GM18502 (cell line): ENCODE data around the gene GPR4.
A peak's percentile ranks its signal among the peaks of the same experiment; 100 is the strongest.

Experiments
- ATAC-seq: cut with Tn5 transposase; IDR thresholded peaks from one replicate; pipeline ENCODE4 v1.9.1; 2021; ENCODE audit warnings: mild to moderate bottlenecking; ENCODE audit not compliant: unreplicated experiment, poor library complexity

GPR4 gene

DNA sequence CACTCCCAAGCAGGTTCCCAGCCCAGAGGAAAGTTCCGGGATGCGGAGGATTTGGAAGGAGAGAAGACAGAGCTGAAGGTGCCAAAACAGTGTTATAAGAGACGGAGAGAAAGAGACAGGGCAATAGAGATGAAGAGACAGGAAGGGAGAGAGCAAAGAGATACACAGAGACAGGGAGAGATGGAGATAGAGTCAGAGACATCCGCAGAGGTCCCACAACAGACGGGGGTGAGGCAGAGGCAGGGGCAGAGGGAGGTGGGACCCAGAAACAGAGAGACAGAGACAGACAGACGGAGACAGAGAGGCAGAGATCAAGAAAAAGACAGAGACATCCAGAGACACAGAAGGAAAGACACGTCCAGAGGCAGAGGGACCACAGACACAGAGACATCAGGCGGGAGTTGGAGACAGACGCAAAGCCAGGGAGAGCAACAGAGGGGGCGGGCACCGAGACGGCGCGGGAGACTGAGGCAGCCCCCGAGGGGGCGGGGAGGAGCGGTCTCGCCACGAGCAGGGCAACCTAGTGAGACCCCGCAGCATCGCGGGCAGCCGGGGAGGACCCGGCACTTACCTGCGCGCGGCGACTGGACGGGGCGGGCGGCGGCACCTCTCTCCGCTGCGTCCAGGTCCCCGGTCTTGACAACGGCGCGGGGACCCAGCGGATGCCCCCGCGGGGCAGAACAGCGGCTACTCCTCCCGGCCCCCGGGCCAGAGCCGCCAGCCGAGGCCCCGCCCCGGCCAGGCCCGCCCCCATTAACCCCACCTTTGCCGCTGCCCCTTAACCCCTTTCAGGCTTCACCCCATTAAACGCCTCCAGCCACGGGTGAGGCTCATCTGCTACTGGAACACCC, at the start of gene GPR4:
TSS of gene GPR4 (minus strand) at position 689 of the 851 bp plus-strand sequence. CDS start 10,346 bp downstream, outside the sequence.
- ATAC-seq, result no peak

DNA sequence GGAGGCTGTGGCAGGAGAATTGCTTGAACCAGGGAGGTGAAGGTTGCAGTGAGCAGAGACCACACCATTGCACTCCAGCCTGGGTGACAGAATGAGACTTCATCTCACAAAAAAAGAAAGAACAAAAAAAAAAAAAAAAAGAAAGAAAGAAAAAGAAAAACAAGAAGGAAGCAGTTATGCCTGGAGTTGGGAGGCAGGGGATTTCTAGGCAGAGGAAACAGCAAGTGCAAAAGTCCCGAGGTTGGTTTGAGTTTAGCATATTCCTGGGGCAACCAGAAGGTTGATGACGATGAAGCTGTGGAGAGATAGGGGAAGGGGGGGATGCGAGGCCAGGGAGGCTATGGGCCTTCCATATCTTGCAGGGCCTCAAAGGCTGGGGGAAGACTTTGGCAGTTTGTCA, 48.7 kb upstream of the GPR4 start:
- ATAC-seq, result no peak

DNA sequence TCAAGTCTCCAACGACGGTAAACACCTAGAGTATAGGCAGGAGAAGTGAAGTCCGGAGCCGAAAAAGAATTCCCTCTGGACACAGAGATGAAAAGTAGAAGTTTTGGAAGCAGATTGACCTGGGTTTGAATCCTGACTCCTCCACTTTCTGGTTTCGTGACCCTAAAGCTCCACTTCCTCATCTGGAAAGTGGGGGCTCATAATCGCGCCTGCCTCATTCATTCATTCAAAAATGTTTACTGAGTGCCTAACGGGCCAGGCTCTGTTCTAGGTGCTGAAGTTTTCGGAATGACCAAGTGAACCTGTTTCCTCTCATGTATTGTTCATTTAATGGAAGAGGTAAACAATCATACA, 44.3 kb upstream of the GPR4 start:
- no peak for ATAC-seq

DNA sequence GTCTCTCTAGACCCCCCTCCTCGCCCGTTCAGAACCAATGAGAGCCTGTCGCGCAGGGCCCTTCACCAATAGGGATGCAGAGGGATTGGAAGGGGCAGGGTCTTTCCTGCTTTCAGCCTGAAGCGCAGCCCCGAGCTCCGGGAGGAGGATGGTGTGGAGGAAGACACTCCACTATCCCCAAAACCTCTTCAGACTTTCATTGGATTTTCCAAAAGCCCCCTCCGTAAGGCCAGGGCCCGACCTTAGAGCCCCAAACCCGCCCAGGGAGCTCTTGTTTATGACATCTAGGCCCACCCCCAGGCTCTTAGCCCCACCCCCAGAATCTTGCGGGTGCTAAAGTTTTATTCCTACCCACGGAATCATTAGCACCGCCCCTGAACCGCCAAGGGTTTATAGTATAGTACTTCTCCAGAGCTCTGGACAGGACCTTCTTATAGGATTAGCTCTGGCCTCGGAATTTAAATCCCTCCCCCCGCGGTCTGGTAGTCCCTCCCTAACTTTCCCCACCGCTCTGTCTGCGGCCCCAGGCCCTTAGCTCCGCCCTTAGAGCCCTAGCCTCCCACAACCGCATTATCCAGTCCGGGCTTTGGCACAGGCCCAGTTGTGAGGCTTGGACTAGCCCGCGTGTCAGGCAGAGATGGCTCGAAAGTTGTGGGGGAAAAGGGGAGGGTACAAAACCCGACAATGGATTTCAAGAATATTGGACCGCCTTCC, 43.8 kb upstream of the GPR4 start:
- ATAC-seq, result peak; percentile 38

DNA sequence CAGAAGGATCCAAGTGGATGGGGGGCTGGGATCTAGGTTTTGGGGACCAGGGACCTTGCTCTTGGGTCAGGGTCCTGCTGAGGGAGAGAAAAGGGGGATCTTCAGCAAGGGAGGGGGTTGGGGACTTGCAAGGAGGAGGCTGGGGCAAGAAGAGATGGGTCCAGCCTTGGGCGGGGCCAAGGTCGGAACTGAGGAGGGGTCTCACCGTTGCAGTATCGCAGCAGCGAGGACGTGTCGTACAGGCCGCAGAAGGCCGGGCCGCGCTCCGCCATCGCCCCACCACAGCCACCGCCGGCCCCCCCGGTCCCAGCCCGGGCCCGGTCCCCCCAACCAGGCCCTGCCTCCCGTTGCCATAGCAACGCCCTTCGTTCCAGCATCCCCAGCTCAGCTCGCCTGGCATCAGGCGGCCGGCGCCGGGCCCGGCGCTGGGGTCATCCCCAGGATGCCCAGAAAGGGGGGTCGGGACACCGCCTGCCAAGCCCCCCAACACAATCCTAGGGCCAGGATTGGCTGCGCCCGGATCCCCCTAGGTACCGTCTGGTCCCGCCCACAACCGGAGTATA, 43.1 kb upstream of the GPR4 start:
- ATAC-seq, result no peak

DNA sequence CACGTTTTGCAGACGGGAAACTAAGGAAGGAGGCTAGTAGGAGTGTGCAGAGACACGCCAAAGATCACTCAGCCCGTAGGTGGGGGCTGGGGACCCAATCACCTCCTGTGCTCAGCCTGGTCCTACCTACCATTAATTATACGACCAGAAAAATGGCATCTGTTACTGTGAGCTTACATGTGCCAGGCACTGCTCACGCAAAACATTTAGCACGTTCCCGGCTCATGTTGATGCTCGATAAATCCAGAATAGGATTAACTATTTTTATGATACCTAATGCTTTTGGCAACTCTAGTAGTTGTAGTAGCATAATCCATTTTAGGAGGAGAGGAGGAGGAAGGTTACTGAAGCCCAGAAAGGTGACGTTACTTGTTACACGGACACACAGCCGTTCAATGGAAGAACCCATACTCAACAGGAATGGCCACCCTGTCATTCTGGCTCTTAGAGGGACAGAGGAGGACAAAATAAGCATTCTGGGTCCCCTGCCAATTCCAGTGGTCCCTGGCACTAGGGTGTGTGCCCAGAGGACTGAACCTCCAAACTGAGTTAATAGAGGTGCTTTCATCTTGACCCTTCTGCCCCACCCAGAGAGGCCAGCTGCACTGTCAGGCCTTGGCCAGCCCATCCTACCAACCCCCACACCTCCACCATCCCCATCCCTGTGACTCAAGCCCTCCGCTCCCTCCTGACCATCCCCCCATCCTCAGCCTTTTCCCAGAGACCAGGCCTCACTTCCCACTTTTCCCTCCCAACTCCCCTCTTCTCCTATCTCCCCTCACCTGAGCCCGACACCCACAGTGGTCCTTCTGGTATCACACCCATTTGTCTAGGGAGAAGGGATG, 42.1 kb upstream of the GPR4 start:
- ATAC-seq, result no peak

DNA sequence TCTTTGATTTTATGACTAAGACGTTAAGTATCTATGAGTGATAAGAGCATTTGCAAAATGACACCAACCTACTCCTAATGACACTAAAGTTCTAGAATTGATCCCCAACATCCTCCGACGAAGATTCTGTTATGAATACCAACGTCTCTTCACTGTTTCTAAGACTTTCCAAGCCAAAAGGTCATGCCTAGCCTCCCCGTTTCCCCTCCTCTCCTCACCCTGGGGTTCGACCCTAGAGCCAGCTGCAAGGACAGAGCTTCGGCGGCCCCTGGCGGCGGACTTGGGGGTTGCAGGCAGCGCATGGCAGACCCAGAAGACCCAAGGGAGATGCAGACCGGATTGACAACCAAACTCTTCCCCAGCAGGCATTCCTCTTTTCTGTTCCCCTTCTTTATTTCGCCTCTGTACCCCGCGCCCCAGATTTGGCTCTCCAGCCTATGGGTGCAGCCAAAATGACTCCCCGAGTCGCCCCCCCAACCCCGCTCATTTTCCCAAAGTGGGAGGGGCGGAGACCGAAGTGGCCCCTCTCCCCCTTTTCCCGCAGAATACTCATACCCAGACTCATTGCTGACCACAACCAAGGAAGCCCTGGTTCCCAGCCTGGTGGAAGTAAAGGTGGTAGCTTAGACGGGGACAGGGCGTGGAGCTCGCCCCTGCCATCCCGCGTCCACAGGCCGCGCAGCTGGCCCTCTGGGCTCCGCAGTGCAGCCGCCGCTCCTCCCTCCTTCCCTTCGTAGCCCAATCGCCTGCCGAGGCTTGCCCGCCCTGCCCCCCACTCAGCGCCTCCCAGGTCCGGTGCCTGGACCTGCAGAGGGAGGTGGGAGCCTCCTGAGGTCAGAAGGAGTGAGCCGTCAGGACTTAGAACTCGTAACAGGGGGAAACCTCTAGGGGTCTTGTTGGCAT, 41.3 kb upstream of the GPR4 start:
- no peak for ATAC-seq

DNA sequence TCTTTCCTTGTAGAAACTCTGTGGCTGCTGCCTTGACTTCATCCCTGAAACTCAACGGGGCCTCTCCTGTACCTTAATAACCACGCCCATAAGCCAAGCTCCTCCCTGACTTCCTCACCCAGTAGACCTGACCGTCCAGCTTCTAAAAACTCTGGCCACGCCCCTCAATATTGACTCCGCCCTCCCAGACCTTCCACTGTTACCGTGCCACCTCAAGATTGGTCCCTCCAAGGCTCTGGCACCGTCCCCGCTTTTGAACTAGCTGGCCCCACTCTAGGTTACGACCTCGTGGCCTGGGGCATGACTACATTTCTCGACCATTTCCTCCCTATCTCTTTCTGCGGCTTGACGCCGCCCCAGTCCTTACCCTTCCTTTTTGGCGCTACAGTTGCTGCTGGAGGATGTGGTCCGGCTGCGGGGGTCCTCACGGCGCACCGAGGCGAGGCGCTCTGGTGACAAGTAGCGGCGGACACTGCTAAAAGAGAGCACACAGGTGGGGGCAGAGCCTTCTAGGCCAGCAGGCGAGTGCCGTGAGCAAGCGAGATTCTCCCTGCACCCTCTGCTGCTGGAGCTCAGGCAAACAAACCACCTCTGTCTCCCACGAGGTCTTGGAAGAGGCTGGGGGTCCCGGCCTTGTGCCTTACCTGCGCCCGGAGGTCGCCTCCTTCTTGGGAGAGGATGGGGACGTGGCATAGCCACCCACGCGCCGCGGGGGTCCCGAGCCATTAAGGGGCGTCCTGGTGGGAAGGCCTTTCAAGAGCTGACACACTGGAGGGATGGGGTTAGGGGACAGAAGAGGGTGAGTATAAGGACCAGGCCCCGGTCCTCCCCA, 39.5 kb upstream of the GPR4 start:
- ATAC-seq, result peak; percentile 37

DNA sequence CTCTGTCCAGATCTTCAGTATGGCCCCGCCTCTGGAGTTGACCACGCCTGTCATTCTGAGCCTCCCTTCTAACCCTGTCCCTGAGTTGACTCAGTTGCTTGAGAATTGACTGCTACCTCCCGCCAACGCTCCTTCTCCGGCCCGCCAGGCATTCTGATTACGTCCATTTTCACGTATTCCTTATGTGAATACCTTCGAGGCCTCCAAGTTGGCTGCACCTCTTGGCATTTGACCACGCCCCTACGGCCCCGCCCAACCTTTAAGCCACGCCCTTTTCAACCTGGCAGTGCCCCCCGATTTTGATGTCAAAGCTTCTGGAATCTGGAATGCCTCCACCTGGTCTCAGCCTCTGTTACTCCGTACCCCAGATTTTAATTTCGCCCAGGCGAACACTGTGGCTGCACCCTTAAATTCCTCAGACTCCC, 38.8 kb upstream of the GPR4 start:
- no peak for ATAC-seq

DNA sequence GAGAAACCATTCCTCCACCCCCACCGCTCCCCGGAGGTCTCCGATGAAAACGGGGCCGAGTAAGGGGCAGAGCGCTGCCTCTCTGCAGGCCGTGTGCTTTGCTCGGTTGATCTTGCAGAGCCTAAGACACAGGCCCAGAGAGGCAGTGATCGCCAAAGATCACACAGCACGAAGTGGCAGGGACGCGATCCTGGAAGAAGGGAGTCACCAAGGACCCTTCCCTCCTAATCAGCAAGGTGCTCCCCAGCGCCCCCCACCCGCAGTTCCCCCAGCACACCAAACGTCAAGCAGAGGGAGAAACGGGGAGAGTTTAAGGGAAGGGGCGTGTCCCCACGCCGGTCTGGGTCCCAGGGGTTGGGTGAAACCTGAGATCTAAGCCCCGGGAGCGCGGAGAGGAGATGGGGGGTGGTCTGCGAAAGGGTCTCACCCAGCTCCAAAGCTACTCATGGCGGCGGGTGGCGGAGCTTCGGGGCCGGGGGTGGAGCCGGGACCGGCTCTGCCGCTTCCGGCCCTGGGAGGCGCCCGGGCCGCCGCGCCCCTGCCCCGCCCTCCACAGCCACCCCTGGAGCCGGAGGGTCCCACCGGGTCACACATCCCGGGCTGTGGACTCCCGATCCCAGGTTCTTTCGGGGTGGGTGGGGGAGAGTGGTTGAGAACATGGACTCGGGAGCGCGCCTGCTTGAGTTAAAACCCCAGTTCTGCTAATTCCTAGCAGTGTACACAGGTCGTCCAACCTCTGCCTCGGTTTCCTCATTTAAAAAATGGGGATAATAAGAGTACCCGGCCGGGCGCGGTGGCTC, 37.1 kb upstream of the GPR4 start, which contains the start of gene EML2:
TSS of gene EML2 (minus strand) at position 468 of the 800 bp plus-strand sequence. CDS start at position 447, 21 bp downstream.
- no peak for ATAC-seq

DNA sequence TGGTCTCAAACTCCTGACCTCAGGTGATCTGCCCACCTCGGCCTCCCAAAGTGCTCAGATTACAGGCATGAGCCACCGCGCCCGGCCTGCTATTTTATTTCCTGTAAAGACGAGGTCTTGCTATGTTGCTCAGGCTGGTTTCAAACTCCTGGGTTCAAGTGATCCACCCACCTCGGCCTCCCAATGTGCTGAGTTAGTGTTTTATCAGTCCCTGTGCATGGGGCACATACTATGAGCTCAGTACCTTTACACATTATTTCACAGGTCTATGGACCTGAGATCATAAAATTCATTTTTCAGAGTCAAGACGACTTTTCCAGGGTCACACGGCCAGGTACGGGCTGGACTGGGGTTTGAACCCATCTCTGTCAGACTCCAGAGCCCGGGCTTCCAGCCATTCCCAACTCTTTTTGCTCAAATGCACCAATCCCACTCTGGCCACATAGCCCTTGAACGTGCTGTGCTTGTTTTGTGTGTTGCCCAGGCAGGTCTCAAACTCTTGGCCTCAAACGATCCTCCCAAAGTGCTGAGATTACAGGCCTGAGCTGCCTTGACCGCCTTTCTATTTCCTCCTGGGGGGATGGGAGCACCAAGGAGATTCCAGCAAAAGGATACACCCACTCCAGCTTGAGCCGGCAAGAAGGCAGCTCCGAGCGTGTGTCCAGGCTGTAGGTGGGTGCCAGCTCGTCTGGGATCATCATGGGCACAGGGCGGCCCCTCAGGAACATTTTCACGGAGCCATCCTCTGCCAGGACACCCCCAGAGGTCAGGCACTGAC, 36.1 kb upstream of the GPR4 start:
- no peak for ATAC-seq

DNA sequence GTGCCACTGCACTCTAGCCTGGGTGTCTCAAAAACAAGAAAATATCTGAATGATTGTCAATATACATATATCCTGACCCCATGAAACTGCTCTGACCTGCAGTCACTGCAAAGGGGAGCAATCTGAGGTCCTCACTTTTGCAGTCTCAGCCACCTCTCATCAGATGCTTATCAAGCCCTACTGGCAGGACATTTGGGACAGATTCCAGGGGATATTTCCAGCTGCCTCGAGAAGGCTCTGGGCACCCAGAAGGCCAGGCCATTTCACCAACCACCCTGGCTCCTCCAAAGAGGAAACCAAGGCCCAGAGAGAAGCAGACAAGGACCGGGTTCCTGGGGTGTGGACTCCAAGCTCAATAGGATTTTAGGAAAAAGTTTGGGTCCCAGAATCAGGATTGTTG, 34.9 kb upstream of the GPR4 start:
- ATAC-seq, result no peak

DNA sequence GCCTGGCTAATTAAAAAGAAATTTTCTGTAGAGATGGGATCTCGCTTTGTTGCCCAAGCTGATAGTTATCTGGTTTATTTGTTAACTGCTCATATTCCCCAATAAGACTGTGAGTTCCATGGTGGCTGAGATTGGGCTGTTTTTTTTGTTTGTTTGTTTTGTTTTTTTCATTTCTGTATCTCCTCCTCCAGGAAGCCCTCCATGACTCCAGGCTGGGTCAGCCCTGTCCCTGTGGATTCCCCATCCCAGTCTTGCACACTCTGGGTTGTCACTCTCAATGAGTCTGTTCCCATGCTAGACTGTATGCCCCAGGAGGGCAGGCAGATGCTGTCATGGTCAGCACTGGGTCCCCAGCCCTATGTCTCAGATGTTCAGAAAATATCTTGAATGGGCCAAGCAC, 34.3 kb upstream of the GPR4 start:
- ATAC-seq, result no peak

DNA sequence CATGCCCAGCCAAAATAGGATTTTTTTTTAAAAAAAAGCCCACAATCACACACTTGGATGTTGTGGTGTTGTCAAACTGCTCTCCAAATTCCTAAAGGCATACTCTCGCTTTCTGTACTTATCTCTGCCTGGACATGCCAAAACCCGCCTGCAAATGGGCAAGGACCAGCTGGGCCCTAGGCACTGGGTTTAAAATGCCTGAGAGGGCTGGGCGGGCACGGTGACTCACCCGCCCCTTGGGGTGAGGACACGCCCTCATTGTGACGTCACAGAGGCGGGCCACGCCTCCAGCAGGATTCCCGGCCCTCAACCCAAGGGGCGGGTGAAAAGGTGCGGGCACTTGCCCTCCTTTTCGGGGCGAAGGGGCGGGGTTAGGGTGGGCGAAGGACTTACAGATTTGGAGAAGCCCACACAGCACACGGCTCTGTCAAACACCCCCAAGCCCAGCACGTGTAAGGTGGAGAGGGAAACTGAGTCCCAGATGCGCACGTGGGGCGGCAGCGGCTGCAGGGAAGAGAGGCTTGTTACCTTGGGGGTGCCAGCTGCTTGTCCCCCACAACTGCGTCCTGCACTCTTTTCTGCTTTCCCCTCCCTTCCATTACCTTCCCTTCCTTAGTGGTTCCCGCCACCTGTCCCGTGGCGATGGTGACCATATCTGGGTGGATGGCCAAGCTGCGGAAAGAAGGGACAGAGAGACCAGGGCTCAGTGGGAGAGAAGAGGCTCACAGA, 30.6 kb upstream of the GPR4 start:
- no peak for ATAC-seq

DNA sequence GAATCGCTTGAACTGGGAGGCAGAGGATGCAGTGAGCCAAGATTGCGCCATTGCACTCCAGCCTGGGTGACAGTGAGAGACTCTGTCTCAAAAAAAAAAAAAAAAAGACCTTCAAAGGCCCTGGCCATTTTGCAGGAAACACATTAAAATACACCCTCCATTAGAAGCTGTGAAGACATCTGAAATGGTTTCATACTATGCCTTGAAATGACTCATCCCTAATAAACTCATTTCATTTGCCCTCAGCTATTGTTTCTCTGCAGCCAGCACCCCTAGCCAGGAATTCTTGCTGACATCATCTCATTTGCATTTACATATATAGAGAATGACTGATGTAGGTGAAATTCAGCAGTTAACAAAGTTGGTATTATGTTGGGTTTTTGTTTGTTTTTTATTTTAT, 28.5 kb upstream of the GPR4 start:
- no peak for ATAC-seq

DNA sequence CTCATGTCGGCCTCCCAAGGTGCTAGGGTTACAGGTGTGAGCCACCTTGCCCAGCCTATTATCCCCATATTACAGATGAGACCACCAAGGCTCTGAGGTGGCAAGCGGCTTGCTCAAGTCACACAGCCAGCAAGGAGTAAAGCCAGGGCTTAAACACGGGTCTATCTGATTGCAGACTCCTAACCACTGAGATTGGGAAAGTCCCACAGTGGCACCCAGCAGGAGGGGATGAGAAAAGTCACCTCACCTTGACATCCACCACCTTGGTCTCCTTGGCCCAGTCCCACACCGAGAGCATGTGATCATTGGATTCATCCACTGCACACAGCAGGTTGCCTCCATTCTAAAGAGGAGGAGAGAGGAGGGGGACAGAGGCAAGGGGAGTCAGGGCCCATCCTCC, 27.7 kb upstream of the GPR4 start:
- ATAC-seq, result no peak
